ENCODE measurements around the gene PDZK1IP1.

PDZK1IP1 gene

GRCh38 chr1:47189844-47190508 lies at the start of gene PDZK1IP1:
Gene PDZK1IP1, minus strand, starts transcription at chr1:47190036. Its CDS starts 104 bp downstream, at chr1:47189932.
- peak; percentile 35 for DNase-seq (ENCODE audit: low read depth)

GRCh38 chr1:47238935-47239592 lies 49.2 kb upstream of the PDZK1IP1 start:
- no peak for DNase-seq (ENCODE audit: low read depth)

- DNase-seq (ENCODE audit: low read depth), result no peak
Measured at GRCh38 chr1:47235806-47236205, 46.0 kb upstream of the PDZK1IP1 start.

GRCh38 chr1:47235241-47235681 lies 45.4 kb upstream of the PDZK1IP1 start:
- no peak for DNase-seq (ENCODE audit: low read depth)

GRCh38 chr1:47233186-47233585 lies 43.4 kb upstream of the PDZK1IP1 start:
- no peak for DNase-seq (ENCODE audit: low read depth)

- DNase-seq (ENCODE audit: low read depth), result no peak
Measured at GRCh38 chr1:47232187-47232874, 42.5 kb upstream of the PDZK1IP1 start, which contains the start of gene TAL1. Gene TAL1, minus strand, starts transcription at chr1:47232225. Its CDS starts 6,337 bp downstream, at chr1:47225888.

GRCh38 chr1:47231301-47232186 lies 41.7 kb upstream of the PDZK1IP1 start:
- DNase-seq (ENCODE audit: low read depth), result peak; percentile 20

GRCh38 chr1:47230692-47231300 lies 41.0 kb upstream of the PDZK1IP1 start:
- DNase-seq (ENCODE audit: low read depth), result no peak

GRCh38 chr1:47229886-47230691 lies 40.3 kb upstream of the PDZK1IP1 start:
- DNase-seq (ENCODE audit: low read depth), result no peak

- no peak for DNase-seq (ENCODE audit: low read depth)
Measured at GRCh38 chr1:47229031-47229885, 39.4 kb upstream of the PDZK1IP1 start.

- DNase-seq (ENCODE audit: low read depth), result no peak
Measured at GRCh38 chr1:47228644-47229030, 38.8 kb upstream of the PDZK1IP1 start.

GRCh38 chr1:47227341-47228232 lies 37.8 kb upstream of the PDZK1IP1 start:
- no peak for DNase-seq (ENCODE audit: low read depth)

GRCh38 chr1:47226839-47227215 lies 37.0 kb upstream of the PDZK1IP1 start:
- no peak for DNase-seq (ENCODE audit: low read depth)

GRCh38 chr1:47226121-47226838 lies 36.4 kb upstream of the PDZK1IP1 start:
- no peak for DNase-seq (ENCODE audit: low read depth)

- no peak for DNase-seq (ENCODE audit: low read depth)
Measured at GRCh38 chr1:47225430-47226100, 35.7 kb upstream of the PDZK1IP1 start.

- DNase-seq (ENCODE audit: low read depth), result no peak
Measured at GRCh38 chr1:47224676-47225399, 35.0 kb upstream of the PDZK1IP1 start.
